Muscle layer of duodenum (tissue), 2 donors: ENCODE results near the gene PAK1IP1.
A peak's percentile ranks its signal among the peaks of the same experiment; 100 is the strongest.

Experiments
- H3K27ac ChIP-seq: one replicate; pipeline ENCODE4 v1.7.0; 2013; ENCODE audit warnings: mild to moderate bottlenecking, low read length
- H3K27me3 ChIP-seq: one replicate; pipeline ENCODE4 v1.7.0; 2013; ENCODE audit warnings: low read depth, mild to moderate bottlenecking, control low read depth, low read length
- H3K36me3 ChIP-seq, 2 donors: one replicate each; pipeline ENCODE4 v1.7.0; 2013; ENCODE audit warnings: low read length in 2 of 2, control low read depth in 1 of 2, mild to moderate bottlenecking in 1 of 2; ENCODE audit not compliant: insufficient read depth in 2 of 2, control insufficient read depth in 1 of 2
- H3K4me1 ChIP-seq, 2 donors: one replicate each; pipeline ENCODE4 v1.7.0; 2013; ENCODE audit warnings: low read length in 2 of 2, mild to moderate bottlenecking in 2 of 2, control low read depth in 1 of 2, moderate library complexity in 1 of 2; ENCODE audit not compliant: insufficient read depth in 2 of 2, control insufficient read depth in 1 of 2
- H3K4me3 ChIP-seq, 2 donors: one replicate each; pipeline ENCODE4 v1.7.0; 2013; ENCODE audit warnings: low read length in 2 of 2, low read depth in 1 of 2, mild to moderate bottlenecking in 1 of 2
- H3K9me3 ChIP-seq, 2 donors: one replicate each; pipeline ENCODE4 v1.7.0; 2013; ENCODE audit warnings: low read length in 2 of 2, control low read depth in 1 of 2, mild to moderate bottlenecking in 1 of 2; ENCODE audit not compliant: control insufficient read depth in 1 of 2
- donor health status: healthy.

PAK1IP1 gene

GRCh38 chr6:10676403-10676802 is 18.4 kb upstream of the PAK1IP1 start:
- Histone ChIP-seq H3K27me3 (no peaks in the 10 kb centered on the region), H3K9me3 (no peaks in the 10 kb centered on the region), H3K36me3 (no peaks in the 10 kb centered on the region), H3K4me1 (no peaks in the 10 kb centered on the region), H3K4me3 (no peak overlapping the region), H3K27ac (no peak overlapping the region)

DNA sequence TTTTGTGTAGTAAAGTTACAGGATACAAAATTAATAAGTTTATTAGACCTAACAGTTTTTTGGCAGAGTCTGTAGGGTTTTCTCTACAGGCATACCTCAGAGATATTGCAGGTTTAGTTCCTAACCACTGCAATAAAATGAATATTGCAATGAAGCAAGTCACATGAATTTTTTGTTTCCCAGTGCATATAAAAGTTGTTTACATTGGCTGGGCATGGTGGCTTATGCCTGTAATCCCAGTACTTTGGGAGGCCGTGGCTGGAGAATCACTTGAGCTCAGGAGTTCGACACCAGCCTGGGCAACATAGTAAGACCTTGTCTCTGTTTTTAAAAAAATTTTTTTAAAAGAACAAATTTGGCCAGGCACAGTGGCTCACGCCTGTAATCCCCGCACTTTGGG is 16.3 kb upstream of the PAK1IP1 start:
- H3K9me3 ChIP-seq = no peaks in the 10 kb centered on the region
- H3K4me3 ChIP-seq = no peak overlapping the region
- no peak overlapping the region for H3K27ac ChIP-seq
- H3K27me3 ChIP-seq = no peaks in the 10 kb centered on the region
- H3K36me3 ChIP-seq = no peaks in the 10 kb centered on the region
- H3K4me1 ChIP-seq = no peaks in the 10 kb centered on the region

DNA sequence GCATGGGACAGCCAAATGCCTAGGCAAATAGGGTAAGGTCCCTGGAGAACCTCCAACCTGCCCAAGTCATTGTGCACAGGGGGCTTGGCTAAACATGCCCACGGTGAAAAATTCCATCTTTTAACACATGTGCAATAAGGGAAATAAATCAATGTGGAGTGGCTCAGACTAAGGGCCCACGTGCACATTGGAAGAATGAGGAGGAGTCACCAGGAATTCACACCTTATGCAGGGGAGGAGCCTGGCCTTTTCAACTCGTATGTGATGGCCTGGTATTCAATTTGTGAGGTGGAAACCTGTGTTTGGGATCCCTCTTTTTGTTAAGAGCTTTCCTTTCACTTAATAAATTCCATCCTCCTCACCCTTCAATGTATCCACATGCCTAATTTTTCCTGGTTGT is 13.0 kb upstream of the PAK1IP1 start:
- no peaks in the 10 kb centered on the region for H3K9me3 ChIP-seq
- H3K4me3 ChIP-seq = no peak overlapping the region
- no peaks in the 10 kb centered on the region for H3K27me3 ChIP-seq
- no peaks in the 10 kb centered on the region for H3K36me3 ChIP-seq
- no peak overlapping the region for H3K27ac ChIP-seq
- H3K4me1 ChIP-seq = no peaks in the 10 kb centered on the region

DNA sequence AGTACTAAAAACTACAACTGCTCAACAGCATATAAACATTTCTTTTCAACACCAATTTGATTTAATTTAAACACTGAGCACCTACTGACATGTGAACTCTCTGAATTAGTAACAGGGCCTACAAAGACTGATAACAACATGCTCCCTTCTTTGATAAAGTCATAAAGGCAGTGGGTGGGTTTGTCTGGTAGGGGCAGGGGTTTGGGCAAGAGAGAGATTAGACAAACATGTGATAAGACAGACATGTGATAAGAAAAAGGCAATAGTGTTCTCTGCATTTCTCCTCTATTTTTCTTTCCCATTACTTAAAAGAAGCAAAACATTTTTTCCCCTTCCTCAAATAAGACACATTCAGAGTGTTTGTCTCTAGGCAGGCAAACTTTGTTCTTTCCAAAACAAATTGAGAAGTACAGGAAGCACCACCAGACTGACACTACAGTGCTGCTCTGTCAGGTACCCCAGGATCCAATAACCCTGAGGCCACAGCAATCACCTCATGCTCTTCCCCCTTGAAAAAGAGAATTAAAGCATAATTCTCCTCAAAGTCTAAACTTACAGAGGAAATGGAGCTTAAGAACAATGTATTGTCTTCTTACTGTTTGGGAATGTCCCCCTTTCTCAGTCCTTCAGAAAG is 12.3 kb upstream of the PAK1IP1 start:
- H3K9me3 ChIP-seq = no peaks in the 10 kb centered on the region
- H3K4me3 ChIP-seq = no peak overlapping the region
- no peak overlapping the region for H3K27ac ChIP-seq

DNA sequence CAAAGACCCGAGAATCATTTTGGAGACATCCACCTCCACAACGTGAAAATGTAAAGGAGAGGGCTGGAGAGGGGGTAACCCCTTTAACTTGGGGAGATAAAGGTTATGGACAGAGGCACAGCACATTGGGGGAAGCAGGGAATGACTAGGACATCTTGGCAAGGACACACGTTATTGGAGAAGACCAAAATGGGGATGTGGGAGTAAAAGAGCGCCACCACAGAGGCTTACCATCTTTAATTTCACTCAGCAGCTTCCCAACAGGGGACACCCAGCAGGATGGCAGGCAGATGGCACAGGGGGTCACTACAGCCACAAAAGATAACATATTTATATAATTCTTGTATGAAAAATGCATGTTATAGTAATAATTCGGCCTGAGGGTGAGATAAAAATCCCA is 10.2 kb upstream of the PAK1IP1 start:
- Histone ChIP-seq H3K27me3 (no peaks in the 10 kb centered on the region), H3K36me3 (no peaks in the 10 kb centered on the region), H3K27ac (no peak overlapping the region), H3K9me3 (no peaks in the 10 kb centered on the region), H3K4me1 (no peaks in the 10 kb centered on the region), H3K4me3 (no peak overlapping the region)

More for the DNA sequence above, 12.3 kb upstream of the PAK1IP1 start:
- no peaks in the 10 kb centered on the region for H3K27me3 ChIP-seq
- no peaks in the 10 kb centered on the region for H3K36me3 ChIP-seq
- no peaks in the 10 kb centered on the region for H3K4me1 ChIP-seq

DNA sequence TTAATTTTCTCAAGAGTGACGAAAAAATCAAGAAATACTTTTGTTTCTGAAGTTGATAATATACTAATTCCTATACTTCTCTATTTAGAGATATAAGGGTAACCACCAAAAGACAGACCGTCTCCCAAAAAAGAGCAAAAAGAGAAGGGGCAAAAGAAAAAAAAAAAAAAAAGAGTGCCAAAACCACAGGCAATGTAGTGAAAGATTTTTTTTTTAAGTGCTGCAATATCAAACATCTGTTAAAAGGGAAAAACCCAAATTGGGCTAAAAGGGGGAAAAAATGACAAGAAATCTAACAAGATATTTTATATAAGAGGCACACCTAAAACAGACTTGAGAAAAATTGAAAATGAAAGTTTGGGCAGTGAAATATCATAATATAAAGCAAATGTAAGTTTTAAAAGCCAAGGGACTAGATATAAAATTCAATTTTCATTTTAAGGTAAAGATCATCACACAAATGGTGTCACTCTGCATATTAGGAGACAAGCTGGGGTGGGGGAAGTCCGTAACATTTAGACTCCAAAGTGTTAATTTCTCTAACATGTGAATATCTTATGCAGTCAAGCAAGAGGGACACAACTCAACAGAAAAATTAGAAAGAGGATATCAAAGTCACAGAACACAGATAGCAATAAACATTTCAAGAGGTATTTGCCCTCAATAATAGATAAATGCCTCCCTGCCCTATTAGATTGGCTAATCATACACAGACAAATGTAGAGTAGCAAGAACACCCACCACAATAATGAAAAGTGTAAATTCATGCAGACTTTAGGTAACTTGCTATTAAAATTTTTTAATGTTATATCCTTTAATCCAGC is 9.5 kb upstream of the PAK1IP1 start:
- Histone ChIP-seq H3K9me3 (no peaks in the 10 kb centered on the region), H3K4me3 (no peak overlapping the region), H3K27me3 (no peaks in the 10 kb centered on the region), H3K4me1 (no peaks in the 10 kb centered on the region), H3K27ac (no peak overlapping the region), H3K36me3 (no peaks in the 10 kb centered on the region)

DNA sequence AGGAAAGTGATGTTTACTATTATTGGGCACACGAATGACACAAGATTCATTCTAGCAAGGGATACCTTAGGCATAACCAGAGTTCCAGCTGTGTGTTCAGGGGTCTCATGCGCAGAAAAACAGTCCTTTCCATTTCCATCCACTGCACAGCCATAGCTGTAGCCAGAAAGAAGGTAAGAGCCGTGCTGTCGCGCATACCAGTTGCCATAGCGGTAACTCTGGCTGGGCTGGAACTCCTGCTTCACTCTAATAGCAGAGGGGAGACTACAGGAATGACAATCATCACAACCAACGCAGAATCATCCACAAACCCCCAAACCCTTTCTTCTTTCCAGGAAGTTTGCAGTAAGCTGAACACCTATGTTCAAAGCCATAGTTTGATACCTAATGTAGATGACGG is 7.9 kb upstream of the PAK1IP1 start:
- Histone ChIP-seq H3K27me3 (no peaks in the 10 kb centered on the region), H3K27ac (no peak overlapping the region)

GRCh38 chr6:10687582-10687981 is 7.2 kb upstream of the PAK1IP1 start:
- Histone ChIP-seq H3K36me3 (no peaks in the 10 kb centered on the region), H3K4me1 (no peaks in the 10 kb centered on the region), H3K27me3 (no peaks in the 10 kb centered on the region), H3K9me3 (no peaks in the 10 kb centered on the region), H3K4me3 (peak overlapping the region in 1 of 2 donors; percentile 14), H3K27ac (no peak overlapping the region)

More for the DNA sequence above, 7.9 kb upstream of the PAK1IP1 start:
- Histone ChIP-seq H3K4me1 (no peaks in the 10 kb centered on the region), H3K9me3 (no peaks in the 10 kb centered on the region), H3K36me3 (no peaks in the 10 kb centered on the region), H3K4me3 (peak overlapping the region in 1 of 2 donors; percentile 14)

- Histone ChIP-seq H3K4me3 (no peak overlapping the region), H3K9me3 (no peaks in the 10 kb centered on the region), H3K36me3 (no peaks in the 10 kb centered on the region), H3K27ac (no peak overlapping the region), H3K4me1 (peaks cover 7 to 16% of the 10 kb centered on the region in 2 donors), H3K27me3 (no peaks in the 10 kb centered on the region)
These were observed 3.9 kb upstream of the PAK1IP1 start for GRCh38 chr6:10690651-10691445.

DNA sequence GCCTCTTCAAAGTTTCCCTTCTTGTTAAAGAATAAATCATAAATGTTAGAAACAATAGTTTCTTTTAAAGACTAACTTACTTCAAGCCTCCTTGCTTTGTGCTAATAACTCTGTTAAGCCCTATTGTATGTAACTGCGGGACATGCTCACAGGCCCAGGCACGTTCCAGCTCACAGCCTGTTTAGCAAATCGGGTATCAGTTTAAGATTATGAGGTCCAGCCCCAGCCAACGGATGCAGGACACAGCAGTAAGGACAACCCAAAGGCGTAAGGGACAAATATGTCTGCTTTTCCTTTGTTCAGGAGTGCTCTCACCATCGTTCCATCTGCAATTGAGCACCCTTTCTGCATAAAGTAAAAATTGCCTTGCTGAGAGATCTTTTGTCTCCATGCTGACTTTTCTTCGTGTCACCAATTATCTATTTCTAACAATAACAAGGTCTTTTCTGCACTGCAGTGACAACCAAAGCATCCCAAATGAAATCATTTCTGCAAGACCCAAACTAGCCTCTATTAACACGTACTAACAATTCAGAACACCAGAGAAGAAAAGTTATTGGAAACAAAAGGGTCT is 1.7 kb upstream of the PAK1IP1 start:
- Histone ChIP-seq H3K4me1 (peaks cover 13 to 21% of the 10 kb centered on the region in 2 donors), H3K4me3 (peak overlapping the region; percentile 82 to 98), H3K36me3 (peaks cover 3 to 5% of the 10 kb centered on the region in 2 donors), H3K27me3 (no peaks in the 10 kb centered on the region), H3K27ac (peak overlapping the region; percentile 6), H3K9me3 (no peaks in the 10 kb centered on the region)

- H3K36me3 ChIP-seq = peaks cover 15 to 23% of the 10 kb centered on the region in 2 donors
- H3K4me1 ChIP-seq = peaks cover 13 to 21% of the 10 kb centered on the region in 2 donors
- peak overlapping the region; percentile 82 to 98 for H3K4me3 ChIP-seq
- no peaks in the 10 kb centered on the region for H3K9me3 ChIP-seq
- peak overlapping the region; percentile 98 for H3K27ac ChIP-seq
- no peaks in the 10 kb centered on the region for H3K27me3 ChIP-seq
These were observed 400 bp downstream of the PAK1IP1 start for GRCh38 chr6:10695086-10695657.
